Activated CD4-positive, alpha-beta T cell treated with anti-CD3 and anti-CD28 coated beads, Interleukin-10, Interleukin-2, amounts not matched to agents 100 ng/mL and 50 ng/mL, durations not matched to agents 16 hours and 8 hours (primary cell): ENCODE data around the gene CFAP46.
"Not testable (repeated sequence)": the region's sequence is repeated elsewhere in the genome, so short reads cannot be mapped to it uniquely, and the experiment has no call there.

Experiments used
- DNase-seq: peaks from one replicate; pipeline ENCODE4 v3.0.0-alpha.2; 2020

CFAP46 gene

DNA sequence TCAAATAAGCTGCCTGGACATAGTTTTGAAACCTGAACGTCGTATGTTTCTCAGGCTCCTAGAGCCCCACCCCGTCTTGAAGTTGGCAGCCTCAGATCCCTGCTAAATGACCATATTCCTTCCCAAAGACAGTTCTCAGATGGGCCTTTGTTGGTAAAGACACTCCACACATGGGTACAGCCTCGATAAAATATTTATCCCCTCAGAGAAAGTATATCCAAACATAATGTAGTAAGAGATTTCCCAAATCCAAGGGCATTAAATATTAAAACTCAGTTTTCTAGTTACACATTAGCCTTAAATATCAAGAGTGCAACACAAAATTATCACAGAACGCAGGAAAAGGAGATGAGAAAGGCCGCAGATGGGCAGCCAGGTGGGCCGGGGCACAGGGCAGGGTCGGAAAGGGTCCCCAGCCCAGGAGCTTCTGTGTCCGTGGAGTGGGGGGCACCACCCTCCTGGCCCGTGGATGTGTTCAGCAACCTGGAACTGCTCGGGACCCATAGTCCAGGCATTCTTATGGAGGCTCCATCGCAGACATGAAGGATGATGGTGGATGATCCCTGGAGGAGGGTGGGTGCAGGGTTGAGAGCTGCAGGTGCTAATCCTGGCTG, 1.5 kb upstream of the CFAP46 start:
- no peak for DNase-seq

DNA sequence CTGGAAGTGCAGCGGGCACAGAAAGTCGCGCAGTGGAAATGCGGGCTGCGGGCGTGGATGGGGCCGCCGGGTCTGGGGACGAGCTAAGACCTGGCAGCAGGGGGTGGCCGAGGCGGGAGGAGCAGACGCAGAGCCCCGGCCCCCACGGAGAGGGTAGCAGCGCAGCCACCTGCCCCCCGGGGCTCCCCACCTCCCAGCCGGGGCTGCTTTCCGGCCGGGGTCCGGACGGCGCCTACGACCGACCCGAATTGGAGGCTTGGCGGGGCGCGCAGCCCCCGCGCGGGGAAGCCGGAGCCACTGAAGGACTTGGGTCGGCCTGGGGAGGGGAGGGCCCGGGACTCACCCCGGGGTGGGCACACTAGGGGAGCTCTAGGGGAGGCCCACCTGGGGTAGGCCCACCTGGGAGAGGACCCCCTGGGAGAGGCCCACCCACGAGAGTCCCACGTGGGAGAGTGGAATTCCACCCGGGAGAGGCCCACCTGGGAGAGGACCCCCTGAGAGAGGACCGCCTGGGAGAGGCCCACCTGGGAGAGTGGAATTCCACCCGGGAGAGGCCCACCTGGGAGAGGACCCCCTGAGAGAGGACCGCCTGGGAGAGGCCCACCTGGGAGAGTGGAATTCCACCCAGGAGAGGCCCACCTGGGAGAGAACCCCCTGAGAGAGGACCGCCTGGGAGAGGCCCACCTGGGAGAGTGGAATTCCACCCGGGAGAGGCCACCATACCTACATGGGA, 854 bp upstream of the CFAP46 start:
- no peak for DNase-seq

DNA sequence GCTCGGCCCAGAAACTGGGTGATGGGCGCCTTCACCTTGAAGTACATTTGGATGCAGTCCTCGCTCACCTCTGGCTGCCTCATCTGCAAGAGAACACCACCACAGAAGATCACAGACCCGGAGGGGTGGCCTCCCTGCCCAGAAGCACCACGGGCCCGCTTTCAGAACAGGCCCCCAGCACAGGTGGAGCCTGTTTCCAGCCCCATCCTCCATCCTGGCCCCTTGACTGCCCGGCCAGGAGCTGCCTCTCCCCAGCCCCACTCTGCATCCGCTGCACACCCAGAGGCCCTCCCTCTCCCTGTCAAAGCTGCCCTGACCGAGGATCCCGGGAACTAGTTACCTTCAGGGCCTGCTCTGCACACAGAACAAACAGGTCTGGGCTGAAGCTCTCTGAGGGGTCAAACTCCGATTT, 724 bp downstream of the CFAP46 start:
- DNase-seq, result no peak

GRCh38 chr10:132940791-132941465, 1.4 kb downstream of the CFAP46 start:
- no peak for DNase-seq

- peak; percentile 65 for DNase-seq
Measured at GRCh38 chr10:132939957-132940790, 2.2 kb downstream of the CFAP46 start.

GRCh38 chr10:132939378-132939955, 2.9 kb downstream of the CFAP46 start:
- DNase-seq, result no peak

GRCh38 chr10:132938472-132939339, 3.7 kb downstream of the CFAP46 start:
- peak; percentile 35 for DNase-seq

DNA sequence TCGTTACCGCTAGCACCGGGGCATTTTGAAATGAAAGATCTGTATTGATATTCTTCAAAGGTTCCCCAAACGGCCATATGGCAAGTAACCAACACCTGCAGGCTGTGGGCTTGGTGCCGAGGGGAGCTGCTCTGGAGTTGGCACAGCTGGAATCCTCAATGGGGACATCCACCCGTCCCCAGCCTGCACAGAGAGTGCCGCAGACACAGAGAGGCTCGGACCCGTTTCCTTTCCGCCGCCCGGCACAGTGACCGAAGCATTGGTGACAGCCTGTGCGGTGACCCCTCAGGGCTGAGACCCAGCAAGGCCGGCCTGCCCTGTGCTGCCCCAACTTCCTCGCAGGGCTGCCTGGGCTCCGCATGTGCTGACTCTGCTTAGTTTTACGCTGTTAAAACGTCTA, 4.5 kb downstream of the CFAP46 start:
- no peak for DNase-seq

- no peak for DNase-seq
Measured at GRCh38 chr10:132934953-132935352, 7.4 kb downstream of the CFAP46 start.

DNA sequence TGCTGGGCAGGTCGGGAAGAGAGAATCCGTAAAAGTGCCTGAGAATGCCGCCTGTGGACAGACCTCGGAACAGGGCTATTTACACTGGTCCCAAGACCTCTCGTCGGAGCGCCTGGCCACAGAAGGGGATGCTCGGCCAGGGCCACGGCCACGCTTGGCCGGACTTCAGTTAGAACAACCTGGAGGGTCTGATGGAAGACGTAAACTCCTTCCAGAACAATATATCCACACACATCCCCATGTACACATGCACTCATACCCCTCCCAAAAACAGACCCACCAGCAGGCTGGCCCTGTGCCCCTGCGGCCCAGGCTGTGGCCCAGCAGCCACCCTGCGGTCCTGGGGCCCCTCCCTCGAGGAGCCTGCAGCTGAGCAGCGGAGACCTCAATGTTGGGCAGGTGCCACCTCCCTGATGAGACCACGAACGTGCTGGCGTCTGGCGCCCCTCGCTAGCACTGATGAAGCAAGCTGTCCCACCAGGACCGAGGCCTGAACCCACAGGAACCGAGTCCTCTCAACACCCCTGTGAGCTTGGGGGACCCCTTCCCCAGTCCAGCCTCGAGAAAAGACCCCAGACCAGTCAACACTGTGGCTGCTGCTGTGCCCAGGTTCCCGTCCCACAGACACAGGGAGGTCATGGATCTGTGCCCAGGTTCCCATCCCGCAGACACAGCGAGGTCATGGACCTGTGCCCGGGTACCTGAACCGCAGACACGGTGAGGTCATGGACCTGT, 8.9 kb downstream of the CFAP46 start:
- DNase-seq, result no peak

DNA sequence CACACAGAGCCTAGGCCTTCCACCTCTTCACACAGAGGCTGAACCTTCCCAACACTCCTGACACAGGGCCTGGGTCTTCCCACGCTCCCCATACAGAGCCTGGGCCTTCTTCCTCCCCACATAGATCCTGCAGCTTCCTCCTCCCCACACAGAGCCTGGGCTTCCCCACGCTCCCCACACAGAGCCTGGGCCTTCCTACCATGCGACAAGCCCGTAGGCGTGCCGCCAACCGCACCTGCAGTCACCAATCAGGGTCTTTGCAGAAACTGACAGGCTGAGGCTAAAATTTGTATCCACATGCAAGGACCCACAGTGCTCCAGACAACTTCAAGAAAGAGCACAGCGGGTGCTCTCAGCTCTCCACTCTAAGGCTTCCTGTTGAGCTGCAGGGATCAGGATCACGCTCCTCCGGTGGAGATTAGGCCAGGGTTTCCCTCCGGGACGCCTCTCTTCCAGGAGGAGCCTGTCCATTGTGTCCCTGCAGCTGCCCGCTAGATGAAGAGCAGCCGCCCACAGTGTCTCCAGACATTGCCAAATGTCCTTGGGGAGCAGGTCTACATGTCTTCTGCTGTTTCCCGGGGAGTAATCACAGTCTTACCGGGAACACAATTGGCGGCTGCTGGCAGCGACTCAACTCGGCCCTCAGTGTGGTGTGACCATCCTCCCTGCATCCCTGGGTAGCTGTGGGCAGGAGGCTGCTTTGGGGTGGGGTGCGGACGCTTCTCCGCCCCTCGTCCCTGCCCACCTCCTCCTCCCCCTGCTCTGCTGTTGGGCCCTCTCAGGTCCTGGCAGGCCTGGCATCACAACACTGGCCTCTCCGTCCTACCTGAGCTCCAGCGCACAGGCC, 9.7 kb downstream of the CFAP46 start:
- peak; percentile 36 for DNase-seq

- DNase-seq, result peak; percentile 32
Measured at GRCh38 chr10:132931258-132932250, 10.8 kb downstream of the CFAP46 start.

- not testable (repeated sequence) for DNase-seq
Measured at GRCh38 chr10:132930701-132931100, 11.7 kb downstream of the CFAP46 start.

DNA sequence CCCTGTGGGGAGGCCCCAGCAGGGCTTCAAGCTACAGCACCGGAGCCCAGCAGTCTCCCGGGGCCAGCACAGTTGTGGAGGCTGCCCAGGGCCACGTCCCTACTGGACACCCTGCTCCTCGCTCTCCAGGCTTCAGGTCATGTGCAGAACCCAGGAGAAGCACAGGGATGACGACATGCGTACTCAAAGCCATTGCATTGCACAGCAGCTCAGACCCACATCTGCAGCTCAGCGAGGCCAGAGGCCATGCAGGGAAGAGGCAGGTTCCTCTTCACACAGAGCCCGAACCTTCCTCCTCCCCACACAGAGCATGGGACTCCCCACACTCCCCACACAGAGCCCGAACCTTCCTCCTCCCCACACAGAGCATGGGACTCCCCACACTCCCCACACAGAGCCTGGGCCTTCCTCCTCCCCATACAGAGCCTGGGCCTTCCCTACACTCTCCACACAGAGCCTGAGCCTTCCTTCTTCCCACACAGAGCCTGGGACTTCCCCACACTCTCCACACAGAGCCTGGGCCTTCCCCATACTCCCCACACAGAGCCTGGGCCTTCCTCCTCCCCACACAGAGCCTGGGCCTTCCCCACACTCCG, 12.3 kb downstream of the CFAP46 start:
- peak; percentile 10 for DNase-seq

DNA sequence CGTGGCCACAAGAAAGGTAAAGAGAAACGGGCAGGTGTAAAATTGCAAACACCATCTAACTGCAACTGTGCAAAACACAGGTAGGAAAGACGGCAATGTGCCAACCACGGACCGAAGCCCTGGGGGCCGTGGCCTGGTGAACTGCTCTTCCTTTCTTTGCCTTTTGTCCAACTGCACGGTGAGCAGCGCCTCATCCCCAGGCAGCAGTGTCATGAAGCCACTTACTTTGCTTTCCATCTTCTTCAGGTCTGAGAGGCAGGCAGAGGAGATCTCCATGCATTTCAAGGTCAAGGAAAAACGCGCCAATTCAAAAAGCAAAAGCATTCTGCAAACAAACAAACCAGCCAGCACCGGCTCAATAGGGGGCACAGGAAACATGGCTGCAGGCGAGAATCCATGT, 12.9 kb downstream of the CFAP46 start:
- DNase-seq, result no peak

- no peak for DNase-seq
Measured at GRCh38 chr10:132928261-132928660, 14.1 kb downstream of the CFAP46 start.

GRCh38 chr10:132927824-132928223, 14.5 kb downstream of the CFAP46 start:
- no peak for DNase-seq
